ENCODE measurements around the gene GIT2.

- TF ChIP-seq CTCF (IDR thresholded peaks at IDR 0.05) (no peak), POLR2AphosphoS5 (IDR thresholded peaks at IDR 0.05) (no peak)
Measured at GRCh38 chr12:110033888-110034287, 37.7 kb upstream of the GIT2 start.

All from esophagus muscularis mucosa (tissue), 3 donors.